ENCODE data around the gene SPTSSA.
"Not testable (repeated sequence)": the region's sequence is repeated elsewhere in the genome, so short reads cannot be mapped to it uniquely, and the experiment has no call there.

The SPTSSA gene

DNA sequence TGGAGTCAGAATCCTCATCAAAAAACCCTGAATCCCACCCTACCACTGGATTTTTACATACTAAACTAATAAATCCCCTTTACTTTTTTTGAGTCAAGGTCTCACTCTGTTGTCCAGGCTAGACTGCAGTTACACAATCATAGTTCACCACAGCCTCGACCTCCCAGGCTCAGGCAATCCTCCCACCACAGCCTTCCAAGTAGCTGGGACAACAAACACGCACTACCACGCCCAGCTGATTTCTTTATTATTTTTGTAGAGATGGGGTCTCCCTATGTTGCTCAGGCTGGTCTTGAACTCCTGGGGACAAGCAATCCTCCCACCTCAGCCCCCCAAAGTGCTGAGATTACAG, 24.3 kb downstream of the SPTSSA start:
- no peak overlapping the region for H3K27ac ChIP-seq (ENCODE audit: low read depth, low read length)
- no peaks in the 10 kb centered on the region for H3K4me1 ChIP-seq (ENCODE audit: control insufficient read depth, insufficient read depth, low read length)
- H3K9ac ChIP-seq (ENCODE audit: low read length): no peak overlapping the region
- no peak overlapping the region for H3K4me3 ChIP-seq (ENCODE audit: low read length)
- no peaks in the 10 kb centered on the region for H3K27me3 ChIP-seq (ENCODE audit: control insufficient read depth, insufficient read depth, low read length)
- no peaks in the 10 kb centered on the region for H3K36me3 ChIP-seq (ENCODE audit: control insufficient read depth, insufficient read depth, low read length)

DNA sequence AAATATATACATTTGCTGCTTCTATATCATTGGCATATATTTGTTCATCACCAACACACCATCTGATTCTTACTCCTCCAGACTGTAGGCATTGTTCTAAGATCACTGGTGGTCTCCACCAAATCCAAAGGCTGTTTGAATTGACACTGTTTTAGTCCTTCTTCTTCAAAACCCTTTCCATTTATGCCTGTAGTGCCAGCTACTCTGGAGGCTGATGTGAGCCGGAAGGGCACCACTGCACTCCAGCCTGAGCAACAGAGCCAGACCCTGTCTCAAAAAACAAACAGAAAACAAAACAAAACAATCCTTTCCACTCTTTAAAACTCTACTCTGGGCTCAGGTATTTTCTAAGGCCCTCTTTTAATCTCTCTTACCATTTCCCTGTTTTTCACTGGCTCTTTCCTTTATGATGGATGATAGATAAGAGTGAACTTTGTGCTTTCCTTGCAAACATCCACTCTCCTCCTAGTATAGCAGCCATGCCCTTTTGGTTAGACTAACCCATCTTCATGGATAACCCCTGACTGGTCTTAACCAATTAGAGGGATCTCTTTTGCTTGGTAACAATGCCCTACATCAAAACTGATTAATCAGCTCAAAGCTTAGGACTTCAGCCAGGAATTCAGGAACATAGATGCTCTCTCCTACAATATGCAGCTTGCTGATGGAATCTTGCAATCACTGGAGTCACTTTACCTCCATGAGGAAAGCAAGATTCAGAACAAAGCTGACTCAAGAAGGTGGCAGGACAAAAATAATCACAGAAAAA, 24.9 kb downstream of the SPTSSA start:
- H3K27ac ChIP-seq (ENCODE audit: low read depth, low read length): no peak overlapping the region
- no peaks in the 10 kb centered on the region for H3K36me3 ChIP-seq (ENCODE audit: control insufficient read depth, insufficient read depth, low read length)
- H3K27me3 ChIP-seq (ENCODE audit: control insufficient read depth, insufficient read depth, low read length): no peaks in the 10 kb centered on the region
- no peaks in the 10 kb centered on the region for H3K4me1 ChIP-seq (ENCODE audit: control insufficient read depth, insufficient read depth, low read length)
- no peak overlapping the region for H3K4me3 ChIP-seq (ENCODE audit: low read length)
- no peak overlapping the region for H3K9ac ChIP-seq (ENCODE audit: low read length)

DNA sequence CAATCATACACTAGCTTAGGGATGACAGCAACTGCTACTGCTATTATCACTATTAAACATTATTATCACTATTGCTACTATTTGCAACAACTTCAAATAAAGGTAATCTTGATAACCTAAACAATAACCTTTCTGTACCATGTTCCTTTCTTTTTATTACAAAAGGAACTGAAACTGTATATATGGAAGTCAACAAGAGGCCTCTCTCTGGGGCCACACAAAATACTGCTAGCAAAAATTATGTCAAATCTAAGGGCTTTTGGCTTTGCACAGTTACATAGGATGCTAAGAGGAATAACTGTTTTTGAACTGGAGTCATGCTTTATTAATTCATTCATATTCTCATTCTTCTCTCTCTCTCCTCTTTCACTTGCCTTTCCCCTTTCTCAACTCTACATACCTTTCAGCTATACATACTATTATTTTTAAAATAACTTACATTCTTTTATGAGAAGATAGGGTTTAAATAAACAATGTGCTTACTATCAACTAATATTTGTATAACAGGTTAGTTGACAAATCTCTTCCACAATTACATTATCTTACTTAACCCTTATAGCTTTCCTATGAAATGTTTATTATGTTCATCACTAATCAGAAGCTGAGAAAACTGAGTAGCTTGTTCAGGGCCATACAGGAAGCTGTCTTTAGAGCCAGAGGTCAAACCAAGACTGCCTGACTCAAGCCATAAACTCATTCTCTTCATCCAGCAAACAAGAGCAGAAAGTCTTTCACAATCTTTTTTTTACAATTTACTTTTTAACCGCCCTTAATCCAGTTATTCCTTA, 25.7 kb downstream of the SPTSSA start:
- Histone ChIP-seq H3K27me3 (ENCODE audit: control insufficient read depth, insufficient read depth, low read length) (no peaks in the 10 kb centered on the region), H3K27ac (ENCODE audit: low read depth, low read length) (no peak overlapping the region), H3K4me1 (ENCODE audit: control insufficient read depth, insufficient read depth, low read length) (no peaks in the 10 kb centered on the region), H3K9ac (ENCODE audit: low read length) (no peak overlapping the region), H3K36me3 (ENCODE audit: control insufficient read depth, insufficient read depth, low read length) (no peaks in the 10 kb centered on the region), H3K4me3 (ENCODE audit: low read length) (no peak overlapping the region)

DNA sequence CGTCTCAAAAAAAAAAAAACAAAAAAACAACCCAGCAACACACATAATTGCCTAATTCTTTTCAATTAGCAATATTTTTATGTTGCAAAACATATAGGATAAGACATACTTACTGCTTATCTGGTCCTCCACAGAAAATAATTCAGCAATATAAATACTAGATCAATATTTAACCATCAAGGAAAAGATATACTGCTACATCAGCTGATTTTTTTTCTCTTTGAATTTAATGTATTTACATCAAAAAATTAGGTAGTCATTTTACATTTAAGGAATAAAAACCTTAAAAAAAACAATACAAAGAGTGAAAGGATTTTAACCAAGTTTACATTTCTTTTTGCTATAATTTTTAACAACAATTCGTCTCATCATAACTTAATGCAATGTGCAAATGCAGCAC, 28.1 kb downstream of the SPTSSA start:
- Histone ChIP-seq H3K27me3 (ENCODE audit: control insufficient read depth, insufficient read depth, low read length) (no peaks in the 10 kb centered on the region), H3K4me1 (ENCODE audit: control insufficient read depth, insufficient read depth, low read length) (no peaks in the 10 kb centered on the region), H3K4me3 (ENCODE audit: low read length) (no peak overlapping the region), H3K36me3 (ENCODE audit: control insufficient read depth, insufficient read depth, low read length) (no peaks in the 10 kb centered on the region), H3K9ac (ENCODE audit: low read length) (no peak overlapping the region), H3K27ac (ENCODE audit: low read depth, low read length) (no peak overlapping the region)

DNA sequence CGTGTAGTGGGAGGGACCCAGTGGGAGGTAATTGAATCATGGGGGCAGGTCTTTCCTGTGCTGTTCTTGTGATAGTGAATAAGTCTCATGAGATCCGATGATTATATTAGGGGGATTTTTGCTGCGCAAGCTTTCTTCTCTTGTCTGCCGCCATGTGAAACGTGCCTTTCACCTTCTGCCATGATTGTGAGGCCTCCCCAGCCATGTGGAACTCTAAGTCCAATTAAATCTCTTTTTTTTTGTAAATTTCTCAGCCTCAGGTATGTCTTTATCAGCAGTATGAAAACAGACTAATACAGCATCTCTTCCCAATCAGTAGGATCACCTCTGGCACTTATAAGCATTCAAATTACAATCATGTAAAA, 34.0 kb downstream of the SPTSSA start:
- not testable (repeated sequence) for H3K4me1 ChIP-seq (ENCODE audit: control insufficient read depth, insufficient read depth, low read length); H3K36me3 ChIP-seq (ENCODE audit: control insufficient read depth, insufficient read depth, low read length)

DNA sequence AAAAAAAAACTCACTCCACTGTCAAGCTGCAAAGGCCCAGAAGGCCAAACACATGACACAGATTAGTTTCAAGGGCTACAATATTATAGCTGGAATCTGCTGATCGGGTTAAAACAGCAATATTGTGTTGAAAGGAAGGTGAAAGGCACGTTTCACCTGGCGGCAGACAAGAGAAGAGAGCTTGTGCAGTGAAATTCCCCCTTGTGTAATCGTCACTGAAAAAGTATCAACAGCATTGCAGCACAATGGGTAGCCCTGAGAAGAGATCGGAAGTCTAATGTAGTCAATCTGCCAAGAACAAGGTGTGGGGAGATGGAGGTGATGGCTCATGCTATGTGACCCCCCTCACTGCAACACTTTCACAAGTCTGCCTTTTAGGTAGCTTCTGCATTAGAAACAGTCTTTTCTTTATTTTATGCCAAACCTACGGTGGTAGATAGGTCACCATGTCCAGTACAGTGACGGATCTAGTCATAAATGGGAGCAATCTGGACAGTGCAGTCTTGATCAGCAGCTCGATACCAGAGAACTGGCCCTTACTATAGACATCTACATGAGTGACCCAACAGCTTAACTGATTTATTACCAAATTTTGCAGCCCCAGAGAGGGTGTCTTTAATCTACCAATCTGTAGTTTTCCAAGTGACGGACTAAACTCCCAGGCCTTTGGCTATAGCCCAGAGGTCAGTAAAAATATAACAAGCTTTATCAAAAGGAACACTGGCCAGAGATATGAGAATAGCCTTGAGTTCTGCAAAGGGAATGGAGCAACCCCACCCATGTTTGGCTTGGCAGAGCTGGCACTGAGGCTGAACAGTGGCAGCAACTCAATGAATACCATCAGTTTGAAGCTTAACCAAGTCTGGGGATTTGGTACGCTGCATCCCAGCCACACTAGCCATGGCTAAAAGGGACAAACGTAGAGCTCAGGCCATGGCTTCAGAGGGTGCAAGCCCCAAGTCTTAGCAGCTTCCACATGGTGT, 35.4 kb downstream of the SPTSSA start:
- Histone ChIP-seq H3K4me3 (ENCODE audit: low read length) (no peak overlapping the region), H3K27me3 (ENCODE audit: control insufficient read depth, insufficient read depth, low read length) (no peaks in the 10 kb centered on the region), H3K36me3 (ENCODE audit: control insufficient read depth, insufficient read depth, low read length) (no peaks in the 10 kb centered on the region), H3K9ac (ENCODE audit: low read length) (no peak overlapping the region), H3K27ac (ENCODE audit: low read depth, low read length) (no peak overlapping the region), H3K4me1 (ENCODE audit: control insufficient read depth, insufficient read depth, low read length) (no peaks in the 10 kb centered on the region)

More for the DNA sequence above, 34.0 kb downstream of the SPTSSA start:
- H3K27ac ChIP-seq (ENCODE audit: low read depth, low read length); H3K4me3 ChIP-seq (ENCODE audit: low read length); H3K9ac ChIP-seq (ENCODE audit: low read length); H3K27me3 ChIP-seq (ENCODE audit: control insufficient read depth, insufficient read depth, low read length): not testable (repeated sequence)

DNA sequence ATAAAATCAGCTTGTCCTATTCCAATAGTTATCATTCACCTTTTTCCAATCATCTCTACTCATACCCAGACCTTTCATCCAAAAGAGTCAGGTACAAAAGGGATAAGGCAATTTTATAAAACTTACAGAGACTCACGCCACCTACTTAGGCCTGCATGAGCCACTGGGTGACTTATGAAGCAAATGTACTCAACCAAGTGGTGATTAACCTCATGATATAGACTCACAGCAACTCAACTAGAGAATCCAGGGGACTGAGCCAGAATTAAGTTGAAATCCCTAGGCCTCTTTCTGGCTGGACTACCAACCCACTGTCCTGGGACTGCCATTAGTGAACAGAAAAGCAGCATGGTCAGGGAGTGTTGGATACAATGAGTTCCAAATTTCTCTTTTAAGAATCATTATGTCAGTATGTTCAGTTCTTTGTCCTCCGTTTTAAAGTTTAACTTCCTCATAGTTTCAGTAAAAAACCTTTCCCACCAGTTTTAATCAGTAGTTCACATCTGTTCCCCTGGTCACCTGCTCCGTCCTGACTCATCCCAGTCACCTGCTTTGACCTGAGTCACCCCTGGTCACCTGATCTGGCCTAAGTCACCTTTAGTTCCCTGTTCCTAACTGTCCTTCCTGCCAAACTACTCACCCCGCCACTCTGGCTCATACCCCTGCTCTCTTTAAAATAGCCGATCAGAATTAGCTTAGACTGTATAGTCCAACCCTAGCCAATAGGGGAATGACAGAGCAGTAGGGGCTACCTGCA, 36.8 kb downstream of the SPTSSA start:
- no peaks in the 10 kb centered on the region for H3K36me3 ChIP-seq (ENCODE audit: control insufficient read depth, insufficient read depth, low read length)
- no peak overlapping the region for H3K9ac ChIP-seq (ENCODE audit: low read length)
- no peak overlapping the region for H3K27ac ChIP-seq (ENCODE audit: low read depth, low read length)
- no peak overlapping the region for H3K4me3 ChIP-seq (ENCODE audit: low read length)
- H3K27me3 ChIP-seq (ENCODE audit: control insufficient read depth, insufficient read depth, low read length): no peaks in the 10 kb centered on the region
- H3K4me1 ChIP-seq (ENCODE audit: control insufficient read depth, insufficient read depth, low read length): no peaks in the 10 kb centered on the region

DNA sequence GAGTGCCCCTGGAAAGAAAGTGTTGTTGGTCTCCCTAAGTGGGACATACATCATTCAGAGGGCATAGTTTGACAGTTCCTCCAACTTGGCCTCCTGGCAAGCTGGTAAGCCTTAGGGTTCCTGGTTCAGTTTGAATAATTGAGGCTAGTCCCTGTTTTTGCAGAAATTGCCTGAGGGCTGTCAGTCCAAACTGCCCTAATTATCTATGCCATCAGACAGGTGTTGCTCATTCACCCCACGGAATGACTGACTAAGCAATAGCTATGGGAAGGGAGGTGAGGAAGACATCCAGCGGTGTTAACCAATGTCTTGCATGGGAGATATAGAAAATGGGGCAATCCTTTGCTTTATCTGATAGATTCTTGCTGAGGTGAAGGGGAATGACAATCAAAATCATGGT, 37.6 kb downstream of the SPTSSA start:
- Histone ChIP-seq H3K27ac (ENCODE audit: low read depth, low read length) (no peak overlapping the region), H3K27me3 (ENCODE audit: control insufficient read depth, insufficient read depth, low read length) (no peaks in the 10 kb centered on the region), H3K4me1 (ENCODE audit: control insufficient read depth, insufficient read depth, low read length) (no peaks in the 10 kb centered on the region), H3K36me3 (ENCODE audit: control insufficient read depth, insufficient read depth, low read length) (no peaks in the 10 kb centered on the region), H3K9ac (ENCODE audit: low read length) (no peak overlapping the region), H3K4me3 (ENCODE audit: low read length) (no peak overlapping the region)

DNA sequence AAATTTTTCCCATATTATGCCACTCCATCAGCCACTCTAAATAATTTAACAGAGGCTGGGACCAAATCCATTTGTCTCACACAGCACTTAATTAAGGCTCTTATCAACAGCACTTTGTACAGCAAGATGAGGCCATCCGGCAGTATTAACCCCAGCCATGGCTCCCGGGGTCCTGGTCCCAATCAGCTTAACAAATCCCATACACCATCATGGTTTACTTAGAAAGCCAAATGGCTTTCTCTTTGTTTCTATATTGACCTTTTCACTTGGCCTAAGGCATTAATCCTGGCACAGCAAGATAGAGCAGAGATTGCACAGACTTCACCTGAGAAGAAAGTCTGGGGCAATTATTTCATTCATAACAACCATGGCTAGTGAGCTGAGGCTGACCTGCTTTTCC, 38.6 kb downstream of the SPTSSA start:
- Histone ChIP-seq H3K27me3 (ENCODE audit: control insufficient read depth, insufficient read depth, low read length) (no peaks in the 10 kb centered on the region), H3K36me3 (ENCODE audit: control insufficient read depth, insufficient read depth, low read length) (no peaks in the 10 kb centered on the region), H3K27ac (ENCODE audit: low read depth, low read length) (no peak overlapping the region), H3K9ac (ENCODE audit: low read length) (no peak overlapping the region), H3K4me3 (ENCODE audit: low read length) (no peak overlapping the region), H3K4me1 (ENCODE audit: control insufficient read depth, insufficient read depth, low read length) (no peaks in the 10 kb centered on the region)

DNA sequence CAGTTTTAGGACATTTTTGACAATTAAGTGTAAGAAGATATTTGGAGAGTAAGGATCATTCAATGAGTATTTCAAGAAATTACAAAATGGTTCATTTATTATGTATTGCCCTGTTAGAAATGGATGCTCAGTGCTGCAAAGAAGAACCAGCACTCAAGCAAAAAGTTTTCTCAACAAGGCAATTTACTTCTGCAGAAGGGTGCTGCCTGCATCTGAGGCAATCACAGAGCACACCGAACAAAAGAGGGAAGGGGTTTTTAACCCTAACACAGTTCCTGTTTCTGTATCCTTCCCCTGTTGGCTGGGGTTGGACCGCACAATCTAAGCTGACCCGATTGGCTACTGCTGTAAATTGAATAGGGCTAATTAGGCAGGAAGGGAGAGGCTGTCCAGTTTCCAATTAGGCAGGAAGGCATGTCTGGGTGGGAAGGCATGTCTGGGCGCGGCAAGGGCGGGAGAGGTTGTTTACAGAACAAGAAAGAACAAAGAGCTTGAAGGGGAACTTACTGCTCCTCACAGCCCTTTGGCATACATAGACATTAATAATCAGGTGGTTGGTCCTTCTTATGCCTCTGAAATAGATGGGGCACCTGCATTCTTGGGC, 41.4 kb downstream of the SPTSSA start:
- H3K36me3 ChIP-seq (ENCODE audit: control insufficient read depth, insufficient read depth, low read length): no peaks in the 10 kb centered on the region
- no peak overlapping the region for H3K4me3 ChIP-seq (ENCODE audit: low read length)
- H3K27me3 ChIP-seq (ENCODE audit: control insufficient read depth, insufficient read depth, low read length): no peaks in the 10 kb centered on the region
- H3K9ac ChIP-seq (ENCODE audit: low read length): no peak overlapping the region
- no peak overlapping the region for H3K27ac ChIP-seq (ENCODE audit: low read depth, low read length)
- no peaks in the 10 kb centered on the region for H3K4me1 ChIP-seq (ENCODE audit: control insufficient read depth, insufficient read depth, low read length)

DNA sequence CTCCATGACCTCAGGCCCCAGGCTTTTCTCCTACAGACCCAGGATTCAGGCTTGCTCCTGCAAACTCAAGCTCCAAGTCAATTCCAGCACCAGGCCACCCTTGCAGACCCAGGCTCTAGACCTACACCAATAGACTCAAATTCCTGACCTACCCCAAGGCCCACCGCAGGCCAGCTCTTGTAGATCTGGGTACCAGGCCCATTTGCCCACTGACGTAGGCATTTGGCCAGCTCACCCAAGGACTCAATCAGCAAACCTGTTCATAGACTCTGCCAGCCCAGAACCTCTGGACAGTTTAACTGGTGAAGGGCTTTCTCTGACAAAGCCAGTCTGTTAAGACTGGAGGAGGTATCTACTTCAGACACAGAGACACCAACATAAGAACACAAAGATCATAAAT, 52.3 kb downstream of the SPTSSA start:
- no peaks in the 10 kb centered on the region for H3K4me1 ChIP-seq (ENCODE audit: control insufficient read depth, insufficient read depth, low read length)
- H3K36me3 ChIP-seq (ENCODE audit: control insufficient read depth, insufficient read depth, low read length): no peaks in the 10 kb centered on the region
- no peak overlapping the region for H3K4me3 ChIP-seq (ENCODE audit: low read length)
- no peak overlapping the region for H3K27ac ChIP-seq (ENCODE audit: low read depth, low read length)
- no peaks in the 10 kb centered on the region for H3K27me3 ChIP-seq (ENCODE audit: control insufficient read depth, insufficient read depth, low read length)
- no peak overlapping the region for H3K9ac ChIP-seq (ENCODE audit: low read length)
